GM12878 (cell line): Measurements from ENCODE around the gene CRYBB2. TPM values are rescaled to one million over a fixed set of nuclear protein-coding genes. Genes with fewer than 3 reads are reported as not detected.

Experiments
- ATAC-seq: fragments of 200-7000 bp; cut with Tn5 transposase; 3 replicates; pipeline ENCODE4 v1.9.1; 2020; ENCODE audit warnings: mild to moderate bottlenecking, moderate library complexity
- BruUV-seq: library from RNA; stranded (reverse); fragments of 400-500 nt; replicated peaks from 2 replicates; lab custom pipeline; 2021; lab: Mats Ljungman, UMichigan
- CTCF ChIA-PET: fragments of 300-600 bp; sonication (Branson Sonifier 250); formaldehyde crosslinking; extraction: SDS; loops from one replicate; lab custom pipeline; 2021; ENCODE audit warnings: inconsistent platforms; lab: Yijun Ruan, JAX
- POLR2A ChIA-PET: fragments of 350-600 bp; formaldehyde crosslinking; extraction: SDS; loops from one replicate; lab custom pipeline; 2021; ENCODE audit warnings: inconsistent platforms; lab: Charles Lee
- RAD21 ChIA-PET: fragments of 300-600 bp; sonication (Branson Sonifier 250); formaldehyde crosslinking; loops from one replicate; lab custom pipeline; 2023; ENCODE audit warnings: antibody characterized with exemption; ENCODE audit not compliant: unreplicated experiment; lab: Charles Lee
- SMC1A ChIA-PET: fragments of 300-600 bp; sonication (Branson Sonifier 250); formaldehyde crosslinking; loops from one replicate; lab custom pipeline; 2023; ENCODE audit not compliant: unreplicated experiment, uncharacterized antibody; lab: Charles Lee
- DNase-seq: peaks from one replicate; pipeline ENCODE4 v3.0.0-alpha.2; 2011; ENCODE audit warnings: low read depth, low spot score
- FAIRE-seq: peaks from 3 replicates; lab custom pipeline; 2011; peaks lifted over from hg19 to GRCh38; lab: Jason Lieb, UNC
- H2AFZ ChIP-seq: 2 replicates; pipeline ENCODE4 v1.6.0; 2011; ENCODE audit warnings: low read depth, low read length, control low read depth; ENCODE audit not compliant: control insufficient read depth
- H3K27ac ChIP-seq: 2 replicates; pipeline ENCODE4 v1.5.1; 2011; ENCODE audit warnings: control low read depth; ENCODE audit not compliant: control insufficient read depth, insufficient read depth
- H3K27me3 ChIP-seq, 2 experiments: replicated peaks in 1 of 2; 2 replicates each; pipeline versions ENCODE4 v1.6.0 to v1.6.1; 2011; ENCODE audit warnings: low read length in 1 of 2; ENCODE audit not compliant: control insufficient read depth in 2 of 2, insufficient read depth in 2 of 2
- H3K36me3 ChIP-seq, 2 experiments: 2 replicates each; pipeline ENCODE4 v1.5.1; 2011; ENCODE audit warnings: low read length in 1 of 2; ENCODE audit not compliant: control insufficient read depth in 2 of 2, insufficient read depth in 2 of 2
- H3K4me1 ChIP-seq: 2 replicates; pipeline ENCODE4 v1.6.1; 2011; ENCODE audit warnings: mild to moderate bottlenecking, low read length, moderate library complexity, mixed read lengths; ENCODE audit not compliant: control insufficient read depth, insufficient read depth
- H3K4me2 ChIP-seq: 2 replicates; pipeline ENCODE4 v1.6.0; 2011; ENCODE audit warnings: control low read depth; ENCODE audit not compliant: control insufficient read depth, insufficient read depth
- H3K4me3 ChIP-seq: fragments of 200-600 bp; sonication (generic); 2 replicates; pipeline ENCODE4 v1.5.1; 2016
- H3K79me2 ChIP-seq: 2 replicates; pipeline ENCODE4 v1.6.0; 2011; ENCODE audit warnings: low read length; ENCODE audit not compliant: control insufficient read depth, insufficient read depth
- H3K9ac ChIP-seq: 2 replicates; pipeline ENCODE4 v1.8.0; 2011; ENCODE audit warnings: low read length, control low read depth, mixed read lengths; ENCODE audit not compliant: control insufficient read depth, insufficient read depth
- H3K9me3 ChIP-seq: replicated peaks from 3 replicates; pipeline ENCODE4 v1.5.1; 2011; ENCODE audit warnings: mild to moderate bottlenecking, low read length; ENCODE audit not compliant: control insufficient read depth, insufficient read depth
- H4K20me1 ChIP-seq: 2 replicates; pipeline ENCODE4 v1.6.0; 2011; ENCODE audit not compliant: control insufficient read depth, insufficient read depth
- BACH1 ChIP-seq: fragments of 450-650 bp; IDR thresholded peaks from 2 replicates; pipeline ENCODE4 v1.6.1; 2017; ENCODE audit warnings: mild to moderate bottlenecking, borderline replicate concordance
- BCL11A ChIP-seq: IDR thresholded peaks from 2 replicates; pipeline ENCODE4 v1.6.1; 2011; ENCODE audit warnings: low read depth, low read length
- CBFB ChIP-seq: IDR thresholded peaks from 2 replicates; pipeline ENCODE4 v1.6.1; 2016; ENCODE audit warnings: antibody characterized with exemption, low read depth
- EP300 ChIP-seq, 2 experiments: fragments of 150-350 bp in 1 of 2; IDR thresholded peaks; 2 replicates each; pipeline ENCODE4 v1.6.1; 2011 to 2012; ENCODE audit warnings: low read depth in 2 of 2, low read length in 2 of 2, borderline replicate concordance in 1 of 2, improper control_type of control experiment in 1 of 2, inconsistent platforms in 1 of 2; ENCODE audit not compliant: control insufficient read depth in 1 of 2
- ETV6 ChIP-seq, 2 experiments: fragments of 450-650 bp in 1 of 2; IDR thresholded peaks in 1 of 2; conservative IDR thresholded peaks in 1 of 2; 2 replicates each; pipeline ENCODE4 v1.6.1; 2014; ENCODE audit warnings: antibody characterized with exemption in 1 of 2, borderline replicate concordance in 1 of 2, low read depth in 1 of 2, mild to moderate bottlenecking in 1 of 2, moderate library complexity in 1 of 2
- HCFC1 ChIP-seq: fragments of 150-350 bp; IDR thresholded peaks from 2 replicates; pipeline ENCODE4 v1.6.1; 2014; ENCODE audit warnings: low read length
- HSF1 ChIP-seq: fragments of 150-350 bp; IDR thresholded peaks from 2 replicates; pipeline ENCODE4 v1.6.1; 2014; ENCODE audit warnings: mild to moderate bottlenecking, low read depth, low read length
- NFXL1 ChIP-seq: fragments of 450-650 bp; IDR thresholded peaks from 2 replicates; pipeline ENCODE4 v1.6.1; 2017; ENCODE audit warnings: antibody characterized with exemption, mild to moderate bottlenecking, borderline replicate concordance
- NRF1 ChIP-seq: conservative IDR thresholded peaks from 2 replicates; pipeline ENCODE4 v1.6.1; 2011; ENCODE audit warnings: mild to moderate bottlenecking, low read depth, low read length, improper control_type of control experiment
- PAX8 ChIP-seq: fragments of 450-650 bp; IDR thresholded peaks from 2 replicates; pipeline ENCODE4 v1.6.1; 2017; ENCODE audit warnings: mild to moderate bottlenecking, moderate library complexity
- RAD21 ChIP-seq: IDR thresholded peaks from 2 replicates; pipeline ENCODE4 v1.6.1; 2011; ENCODE audit warnings: mild to moderate bottlenecking, low read depth, low read length, moderate library complexity; ENCODE audit not compliant: insufficient read depth
- RAD51 ChIP-seq: fragments of 450-650 bp; IDR thresholded peaks from 2 replicates; pipeline ENCODE4 v1.6.1; 2016; ENCODE audit warnings: moderate library complexity, mild to moderate bottlenecking, inconsistent platforms
- RB1 ChIP-seq: fragments of 450-650 bp; formaldehyde crosslinking; IDR thresholded peaks from 2 replicates; pipeline ENCODE4 v1.6.1; 2017; ENCODE audit warnings: mild to moderate bottlenecking, borderline replicate concordance
- SMAD1 ChIP-seq: fragments of 450-650 bp; IDR thresholded peaks from 2 replicates; pipeline ENCODE4 v1.6.1; 2018; ENCODE audit warnings: mild to moderate bottlenecking, low read depth; ENCODE audit not compliant: partially characterized antibody
- SRF ChIP-seq, 2 experiments: IDR thresholded peaks; 2 replicates each; pipeline ENCODE4 v1.6.1; 2011; ENCODE audit warnings: low read depth in 2 of 2, low read length in 2 of 2, mild to moderate bottlenecking in 1 of 2, moderate library complexity in 1 of 2
- STAT3 ChIP-seq: IDR thresholded peaks from 2 replicates; pipeline ENCODE4 v1.6.1; 2011; ENCODE audit warnings: low read depth, low read length, improper control_type of control experiment
- TCF3 ChIP-seq: IDR thresholded peaks from 2 replicates; pipeline ENCODE4 v1.6.1; 2012; ENCODE audit warnings: low read depth, mild to moderate bottlenecking, low read length, borderline replicate concordance; ENCODE audit not compliant: insufficient read depth
- ZBED1 ChIP-seq: IDR thresholded peaks from 2 replicates; pipeline ENCODE4 v1.6.1; 2016; ENCODE audit warnings: borderline replicate concordance
- ZNF24 ChIP-seq: fragments of 450-650 bp; IDR thresholded peaks from 2 replicates; pipeline ENCODE4 v1.6.1; 2017; ENCODE audit warnings: antibody characterized with exemption, mild to moderate bottlenecking
- ZNF384 ChIP-seq: IDR thresholded peaks from 2 replicates; pipeline ENCODE4 v1.6.1; 2012; ENCODE audit warnings: low read depth, mild to moderate bottlenecking, low read length, improper control_type of control experiment, borderline replicate concordance
- WGBS: methylation state at CpG from one replicate; pipeline ENCODE4 v1.1.6; 2016; ENCODE audit warnings: low lambda C conversion rate; ENCODE audit not compliant: insufficient replicate concordance, insufficient coverage; ENCODE audit errors: missing lambda C conversion rate; 5-methylcytosine and 5-hydroxymethylcytosine counted together
- in situ Hi-C: fragments of 300-500 bp; cut with MboI; formaldehyde crosslinking; loops from 9 replicates; pipeline ENCODE4 v1.14.3; 2018; ENCODE audit warnings: mixed read lengths
- intact Hi-C: fragments of 100-400 bp; cut with micrococcal nuclease; formaldehyde crosslinking; loops from one replicate; pipeline ENCODE4 v1.14.2; 2022; ENCODE audit not compliant: unreplicated experiment
- polyA plus RNA-seq, 11 experiments: library from polyadenylated mRNA; depleted of rRNA in 4 of 11; unstranded in 6 of 11; stranded (reverse) in 5 of 11; fragments of >200 nt; fragmentation: Nextera tagmentation in 4 of 11; fragmentation: Illumina TruSeq in 1 of 11; extraction: Ambion mirVana in 4 of 11; extraction: Trizol in 1 of 11; gene quantifications; 1 replicate in 1 of 11; 2 replicates in 10 of 11; pipeline versions ENCODE4 v1.2.1 to v1.2.3, GENCODE V29; 2011 to 2016; ENCODE audit warnings: inconsistent platforms in 2 of 11, missing spikeins in 2 of 11, low read depth in 1 of 11
- total RNA-seq, 4 experiments: library from RNA; depleted of rRNA in 3 of 4; stranded (reverse); fragments of >200 nt in 3 of 4; fragmentation: Illumina TruSeq in 1 of 4; extraction: Trizol in 1 of 4; gene quantifications; 2 replicates each; pipeline versions ENCODE4 v1.2.1 to v1.2.3, GENCODE V29; 2013 to 2021

The CRYBB2 gene
- total and polyA plus RNA-seq, 10 of the 15 experiments (the other 5 are each of a cell fraction or from before 2014, with no cell fraction given), result not detected

- no TSS peak for BruUV-seq
- ChIA-PET POLR2A (no interaction called here), SMC1A (no interaction called here), CTCF (interaction anchor here (0.9 kb wide), 1 partner anchor 129 kb away, joined by 3 read pairs; no protein-coding TSS in a partner anchor), RAD21 (no interaction called here)
- no peak for TF ChIP-seq CBFB
- TF ChIP-seq STAT3, result no peak
- TF ChIP-seq TCF3, result no peak
- no peak for TF ChIP-seq BCL11A
- no peak for TF ChIP-seq RAD51
- TF ChIP-seq ZNF384, result no peak
- no peak for TF ChIP-seq ETV6 (conservative IDR thresholded peaks at IDR 0.05 in 1 of 2, IDR thresholded peaks at IDR 0.05 in 1 of 2; ENCODE audit: borderline replicate concordance in 1 of 2, low read depth in 1 of 2)
- TF ChIP-seq SRF (IDR thresholded peaks at IDR 0.05; ENCODE audit: low read depth in 2 of 2, low read length in 2 of 2), result no peak
- TF ChIP-seq ZNF24, result no peak
- Histone ChIP-seq H3K27me3 (no peaks in the 10 kb centered on the region), H3K79me2 (no peaks in the 10 kb centered on the region), H4K20me1 (no peaks in the 10 kb centered on the region; the same call in 1 of the 2 replicates), H3K27ac (no peak overlapping the region), H3K9me3 (no peaks in the 10 kb centered on the region; the same call in 2 of the 3 replicates), H3K4me1 (no peaks in the 10 kb centered on the region), H3K4me3 (no peak overlapping the region), H2AFZ (no peak overlapping the region), H3K36me3 (no peaks in the 10 kb centered on the region), H3K4me2 (no peak overlapping the region), H3K9ac (no peak overlapping the region)
- intact Hi-C loops, result no loop called here
- ATAC-seq (no peak), DNase-seq (no peak), FAIRE-seq (no peak)
- WGBS, result 30% methylated on average over 3 of the region's 3 CpGs
- in situ Hi-C loops, result no loop called here
Measured at GRCh38 chr22:25210793-25211192, 8.6 kb upstream of the CRYBB2 start.

GRCh38 chr22:25212337-25212736 lies 7.1 kb upstream of the CRYBB2 start:
- CTCF ChIA-PET, result interaction anchor here (2.5 kb wide), 1 partner anchor 10 kb away, joined by 19 read pairs; no protein-coding TSS in a partner anchor
- Histone ChIP-seq H4K20me1 (no peaks in the 10 kb centered on the region; the same call in 1 of the 2 replicates), H3K79me2 (no peaks in the 10 kb centered on the region), H3K36me3 (no peaks in the 10 kb centered on the region), H3K9me3 (no peaks in the 10 kb centered on the region; the same call in 2 of the 3 replicates), H2AFZ (no peak overlapping the region), H3K4me1 (no peaks in the 10 kb centered on the region), H3K9ac (no peak overlapping the region), H3K27me3 (no peaks in the 10 kb centered on the region), H3K27ac (no peak overlapping the region)
- POLR2A ChIA-PET, result no interaction called here
- SMC1A ChIA-PET, result interaction anchor here (1.4 kb wide), 1 partner anchor 121 kb away, joined by 3 read pairs; no protein-coding TSS in a partner anchor
- BruUV-seq, result no TSS peak
- FAIRE-seq, result no peak
- no peak for DNase-seq
- intact Hi-C loops, result no loop called here
- TF ChIP-seq EP300 (IDR thresholded peaks at IDR 0.05; ENCODE audit: borderline replicate concordance in 1 of 2, control insufficient read depth in 1 of 2, low read depth in 2 of 2, low read length in 2 of 2) (no peak), HSF1 (no peak), RB1 (no peak), PAX8 (no peak), NRF1 (no peak), RAD21 (no peak), NFXL1 (no peak), BACH1 (no peak), HCFC1 (no peak), ZBED1 (no peak), SMAD1 (no peak)
- TF ChIP-seq, all 136 proteins: peak for 0
- ATAC-seq, result no peak
- WGBS, result 8% methylated on average over 3 of the region's 3 CpGs
- RAD21 ChIA-PET, result no interaction called here
- Histone ChIP-seq H3K4me2 (no peak overlapping the region), H3K4me3 (no peak overlapping the region)
- in situ Hi-C loops, result no loop called here
